HepG2 (cell line): ENCODE data around the gene ZNF627. TPM values are rescaled to one million over a fixed set of nuclear protein-coding genes. Genes with fewer than 3 reads are reported as not detected.

Experiments
- ATAC-seq: fragments of 200-7000 bp; cut with Tn5 transposase; 3 replicates; pipeline ENCODE4 v1.9.1; 2020; ENCODE audit warnings: mild to moderate bottlenecking, moderate library complexity
- BruUV-seq: library from RNA; stranded (reverse); fragments of 400-500 nt; replicated peaks from 2 replicates; lab custom pipeline; 2021; lab: Mats Ljungman, UMichigan
- CTCF ChIA-PET: fragments of 300-600 bp; formaldehyde crosslinking; extraction: SDS; loops from one replicate; lab custom pipeline; 2021; ENCODE audit warnings: low total read pairs, inconsistent platforms, low intra/inter-chr PET ratio; lab: Yijun Ruan, JAX
- POLR2A ChIA-PET: fragments of 350-600 bp; sonication (Branson Sonifier 250); formaldehyde crosslinking; loops from one replicate; lab custom pipeline; 2020; ENCODE audit warnings: antibody characterized with exemption, inconsistent platforms; lab: Yijun Ruan, JAX
- DNase-seq: peaks from one replicate; pipeline ENCODE4 v3.0.0-alpha.2; 2015; ENCODE audit warnings: low spot score
- FAIRE-seq: peaks from 3 replicates; lab custom pipeline; 2011; peaks lifted over from hg19 to GRCh38; lab: Jason Lieb, UNC
- H2AFZ ChIP-seq: one replicate; pipeline ENCODE4 v1.6.1; 2011; ENCODE audit warnings: low read length, inconsistent platforms
- H3K27ac ChIP-seq: fragments of 300-600 bp; 3 replicates; pipeline ENCODE4 v1.8.0; 2011; ENCODE audit warnings: mixed run types, mild to moderate bottlenecking, mixed read lengths, low read length, inconsistent platforms; ENCODE audit not compliant: insufficient read depth; ENCODE audit errors: extremely low read length
- H3K27me3 ChIP-seq, 2 experiments: fragments of 200-600 bp in 1 of 2; 2 replicates in 1 of 2; 3 replicates in 1 of 2; pipeline versions ENCODE4 v1.6.0 to v1.8.0; 2011; ENCODE audit warnings: low read length in 2 of 2, mild to moderate bottlenecking in 2 of 2, moderate library complexity in 2 of 2, inconsistent platforms in 1 of 2; ENCODE audit not compliant: insufficient read depth in 2 of 2, control insufficient read depth in 1 of 2
- H3K36me3 ChIP-seq, 2 experiments: fragments of 200-600 bp in 1 of 2; replicated peaks in 1 of 2; 2 replicates in 1 of 2; 3 replicates in 1 of 2; pipeline versions ENCODE4 v1.5.1 to v1.8.0; 2011; ENCODE audit warnings: low read length in 2 of 2, inconsistent platforms in 1 of 2; ENCODE audit not compliant: insufficient read depth in 2 of 2, control insufficient read depth in 1 of 2
- H3K4me1 ChIP-seq: 2 replicates; pipeline ENCODE4 v1.5.1; 2012; ENCODE audit warnings: low read length, inconsistent platforms; ENCODE audit not compliant: insufficient read depth
- H3K4me2 ChIP-seq: 2 replicates; pipeline ENCODE4 v1.6.0; 2011; ENCODE audit warnings: low read depth, low read length, inconsistent platforms
- H3K4me3 ChIP-seq, 3 experiments: fragments of 200-600 bp in 1 of 3; sonication (generic), shearing (Covaris generic) in 1 of 3; replicated peaks in 1 of 3; 2 replicates each; pipeline ENCODE4 v1.5.1; 2011 to 2016; ENCODE audit warnings: low read length in 3 of 3, inconsistent platforms in 2 of 3, low read depth in 2 of 3, mild to moderate bottlenecking in 2 of 3, control low read depth in 1 of 3, mixed read lengths in 1 of 3; ENCODE audit not compliant: insufficient read depth in 1 of 3
- H3K79me2 ChIP-seq: one replicate; pipeline ENCODE4 v1.6.1; 2011; ENCODE audit warnings: low read length, inconsistent platforms; ENCODE audit not compliant: insufficient read depth
- H3K9ac ChIP-seq: 2 replicates; pipeline ENCODE4 v1.6.0; 2011; ENCODE audit warnings: mild to moderate bottlenecking, low read depth, low read length, inconsistent platforms; ENCODE audit not compliant: insufficient read depth
- H3K9me3 ChIP-seq: 2 replicates; pipeline ENCODE4 v1.5.1; 2012; ENCODE audit warnings: mild to moderate bottlenecking, low read length
- H4K20me1 ChIP-seq: 2 replicates; pipeline ENCODE4 v1.6.0; 2011; ENCODE audit warnings: inconsistent platforms, mild to moderate bottlenecking, low read length, moderate library complexity; ENCODE audit not compliant: insufficient read depth
- AFF4 ChIP-seq: sonication (generic); formaldehyde crosslinking; IDR thresholded peaks from 2 replicates; pipeline ENCODE4 v1.4.0; 2020; ENCODE audit warnings: missing genetic modification reagents
- HNF4G ChIP-seq, 2 experiments: sonication (generic) in 1 of 2; formaldehyde crosslinking in 1 of 2; IDR thresholded peaks; 2 replicates each; pipeline versions ENCODE4 v1.4.0 to v1.6.1; 2011 to 2020; ENCODE audit warnings: borderline replicate concordance in 2 of 2, low read depth in 2 of 2, mild to moderate bottlenecking in 2 of 2, low read length in 1 of 2, missing genetic modification reagents in 1 of 2, moderate library complexity in 1 of 2
- NFYB ChIP-seq: sonication (generic); formaldehyde crosslinking; IDR thresholded peaks from 2 replicates; pipeline ENCODE4 v1.4.0; 2020; ENCODE audit warnings: missing genetic modification reagents
- PPARG ChIP-seq: conservative IDR thresholded peaks from 2 replicates; pipeline ENCODE4 v1.6.1; 2016; ENCODE audit warnings: missing biosample characterization, missing genetic modification reagents
- RBAK ChIP-seq: sonication (generic); formaldehyde crosslinking; IDR thresholded peaks from 2 replicates; pipeline ENCODE4 v1.5.1; 2020; ENCODE audit warnings: mild to moderate bottlenecking, missing genetic modification reagents
- STAG1 ChIP-seq: sonication (generic); formaldehyde crosslinking; IDR thresholded peaks from 2 replicates; pipeline ENCODE4 v1.4.0; 2020; ENCODE audit warnings: missing genetic modification reagents
- TFDP2 ChIP-seq: sonication (generic); formaldehyde crosslinking; IDR thresholded peaks from 2 replicates; pipeline ENCODE4 v1.4.0; 2020; ENCODE audit warnings: missing genetic modification reagents
- YY1 ChIP-seq: IDR thresholded peaks from 2 replicates; pipeline ENCODE4 v1.6.1; 2011; ENCODE audit warnings: low read length, low read depth, moderate library complexity, mild to moderate bottlenecking; ENCODE audit not compliant: insufficient read depth, insufficient replicate concordance
- ZBTB39 ChIP-seq: sonication (generic); formaldehyde crosslinking; IDR thresholded peaks from 2 replicates; pipeline ENCODE4 v1.5.0; 2020; ENCODE audit warnings: missing genetic modification reagents
- ZNF12 ChIP-seq: sonication (generic); formaldehyde crosslinking; IDR thresholded peaks from 2 replicates; pipeline ENCODE4 v1.5.0; 2020; ENCODE audit warnings: missing genetic modification reagents
- ZNF580 ChIP-seq: IDR thresholded peaks from 2 replicates; pipeline ENCODE4 v1.6.1; 2016; ENCODE audit warnings: low read depth, borderline replicate concordance
- ZSCAN22 ChIP-seq: sonication (generic); formaldehyde crosslinking; IDR thresholded peaks from 2 replicates; pipeline ENCODE4 v1.4.0; 2020; ENCODE audit warnings: mild to moderate bottlenecking, missing genetic modification reagents
- WGBS: methylation state at CpG from one replicate; pipeline ENCODE4 v1.1.6; 2017; ENCODE audit warnings: low lambda C conversion rate; 5-methylcytosine and 5-hydroxymethylcytosine counted together
- in situ Hi-C: cut with HindIII; loops from 2 replicates; pipeline ENCODE4 v1.10.0; 2017; ENCODE audit warnings: low pct_unique_long_range_greater_than_20kb; ENCODE audit not compliant: extremely low pct_ligation_motif_present
- intact Hi-C: fragments of 100-400 bp; cut with micrococcal nuclease; formaldehyde crosslinking; loops from one replicate; pipeline ENCODE4 v1.10.0; 2022; ENCODE audit not compliant: unreplicated experiment
- polyA plus RNA-seq, 8 experiments: library from polyadenylated mRNA; depleted of rRNA in 3 of 8; stranded (reverse) in 7 of 8; unstranded in 1 of 8; fragments of >200 nt; fragmentation: Illumina TruSeq in 4 of 8; extraction: Trizol in 4 of 8; gene quantifications; 2 replicates each; pipeline versions ENCODE4 v1.2.1 to v1.2.3, GENCODE V29; 2011 to 2016; ENCODE audit warnings: low read depth in 4 of 8, missing spikeins in 1 of 8, mixed read lengths in 1 of 8; ENCODE audit not compliant: insufficient read depth in 1 of 8
- total RNA-seq, 5 experiments: library from RNA; depleted of rRNA; stranded (reverse); fragments of >200 nt; fragmentation: Illumina TruSeq; extraction: Trizol; gene quantifications; 2 replicates each; pipeline ENCODE4 v1.2.3, GENCODE V29; 2016; ENCODE audit warnings: low read depth in 1 of 5

The ZNF627 gene
- total and polyA plus RNA-seq, 2 of the 13 experiments (the other 11 are each of a cell fraction or from before 2014, with no cell fraction given), result 4.2 to 12.7 TPM

- in situ Hi-C loops, result no loop called here
- Histone ChIP-seq H3K9me3 (no peaks in the 10 kb centered on the region), H3K27me3 (peaks cover 0 to 5% of the 10 kb centered on the region in 2 experiments; a peak in 1 of 5 replicates), H3K4me1 (peaks cover 20% of the 10 kb centered on the region), H3K27ac (no peak overlapping the region), H3K4me3 (no peak overlapping the region), H4K20me1 (no peaks in the 10 kb centered on the region; the same call in 1 of the 2 replicates), H3K79me2 (no peaks in the 10 kb centered on the region), H2AFZ (no peak overlapping the region), H3K4me2 (no peak overlapping the region), H3K36me3 (peaks cover 13 to 41% of the 10 kb centered on the region in 2 experiments), H3K9ac (no peak overlapping the region)
- intact Hi-C loops, result no loop called here
- ATAC-seq (no peak), FAIRE-seq (no peak), DNase-seq (no peak)
- TF ChIP-seq STAG1 (CRISPR knock-in tag) (no peak), PPARG (CRISPR knock-in tag) (no peak), YY1 (no peak), HNF4G (IDR thresholded peaks at IDR 0.05; ENCODE audit: borderline replicate concordance, low read depth, low read length) (no peak), HNF4G (CRISPR knock-in tag; IDR thresholded peaks at IDR 0.05; ENCODE audit: borderline replicate concordance, low read depth) (no peak), ZNF12 (CRISPR knock-in tag) (no peak), TFDP2 (CRISPR knock-in tag) (no peak), RBAK (CRISPR knock-in tag) (no peak), NFYB (CRISPR knock-in tag) (no peak), AFF4 (CRISPR knock-in tag) (no peak), ZBTB39 (CRISPR knock-in tag) (no peak), ZNF580 (CRISPR knock-in tag) (no peak), ZSCAN22 (CRISPR knock-in tag) (no peak)
- POLR2A ChIA-PET, result no interaction called here
- CTCF ChIA-PET, result no interaction called here
- 71% methylated on average over 4 of the region's 4 CpGs for WGBS
- no TSS peak for BruUV-seq
Observed at GRCh38 chr19:11620553-11620952, 23.3 kb downstream of the ZNF627 start.
